ENCODE results near the gene SYT12. TPM values are rescaled to one million over a fixed set of nuclear protein-coding genes. Genes with fewer than 3 reads are reported as not detected.

Gene SYT12
- total RNA-seq, 2 donors from 2014 or later = 0.78 TPM; not detected in 1

DNA sequence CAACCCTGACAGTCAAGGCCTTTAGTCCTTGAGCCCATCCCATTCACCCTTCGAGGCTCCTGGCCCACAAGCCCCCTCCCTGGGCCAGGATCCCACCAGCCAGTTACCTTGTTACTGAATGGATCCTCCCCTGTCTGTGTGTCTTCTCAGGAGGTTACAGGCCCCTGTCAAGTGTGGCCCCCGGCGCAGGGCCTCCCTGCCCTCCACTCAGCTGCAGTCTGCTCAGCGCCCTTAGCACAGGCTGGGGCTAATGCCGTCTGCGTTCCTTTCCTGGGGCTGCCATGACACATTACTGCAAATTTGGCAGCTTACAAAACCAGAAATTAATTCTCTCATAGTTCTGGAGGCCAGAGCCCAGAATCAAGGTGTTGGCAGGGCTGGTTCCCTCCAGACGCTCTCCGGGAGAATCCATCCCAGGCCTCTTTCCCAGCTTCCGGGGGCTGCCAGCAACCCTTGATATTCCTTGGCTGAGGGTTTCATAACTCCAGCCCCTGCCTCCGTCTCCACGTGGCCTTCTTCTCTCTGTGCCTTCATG is 9.4 kb upstream of the SYT12 start:
- 82% methylated on average over 11 of the region's 11 CpGs for WGBS, 2 donors
- intact Hi-C loops (cut with DNase I) = no loop called here
- no peak for TF ChIP-seq POLR2A (IDR thresholded peaks at IDR 0.05)
- TF ChIP-seq, protein P1, sequence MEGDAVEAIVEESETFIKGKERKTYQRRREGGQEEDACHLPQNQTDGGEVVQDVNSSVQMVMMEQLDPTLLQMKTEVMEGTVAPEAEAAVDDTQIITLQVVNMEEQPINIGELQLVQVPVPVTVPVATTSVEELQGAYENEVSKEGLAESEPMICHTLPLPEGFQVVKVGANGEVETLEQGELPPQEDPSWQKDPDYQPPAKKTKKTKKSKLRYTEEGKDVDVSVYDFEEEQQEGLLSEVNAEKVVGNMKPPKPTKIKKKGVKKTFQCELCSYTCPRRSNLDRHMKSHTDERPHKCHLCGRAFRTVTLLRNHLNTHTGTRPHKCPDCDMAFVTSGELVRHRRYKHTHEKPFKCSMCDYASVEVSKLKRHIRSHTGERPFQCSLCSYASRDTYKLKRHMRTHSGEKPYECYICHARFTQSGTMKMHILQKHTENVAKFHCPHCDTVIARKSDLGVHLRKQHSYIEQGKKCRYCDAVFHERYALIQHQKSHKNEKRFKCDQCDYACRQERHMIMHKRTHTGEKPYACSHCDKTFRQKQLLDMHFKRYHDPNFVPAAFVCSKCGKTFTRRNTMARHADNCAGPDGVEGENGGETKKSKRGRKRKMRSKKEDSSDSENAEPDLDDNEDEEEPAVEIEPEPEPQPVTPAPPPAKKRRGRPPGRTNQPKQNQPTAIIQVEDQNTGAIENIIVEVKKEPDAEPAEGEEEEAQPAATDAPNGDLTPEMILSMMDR (IDR thresholded peaks at IDR 0.05) = no peak

GRCh38 chr11:67014343-67014742 is 8.6 kb upstream of the SYT12 start:
- intact Hi-C loops (cut with DNase I) = no loop called here
- Histone ChIP-seq H3K4me3 (no peak overlapping the region), H3K4me1 (no peaks in the 10 kb centered on the region), H3K9me3 (no peaks in the 10 kb centered on the region), H3K27ac (no peak overlapping the region), H3K36me3 (replicated peaks in 1 of 2; ENCODE audit: insufficient read depth in 1 of 2, low read depth in 2 of 2) (no peaks in the 10 kb centered on the region), H3K27me3 (no peaks in the 10 kb centered on the region)
- TF ChIP-seq, protein P1 (IDR thresholded peaks at IDR 0.05) = no peak
- no peak for TF ChIP-seq POLR2A (IDR thresholded peaks at IDR 0.05)
- ATAC-seq (no peak), DNase-seq (no peak)
- WGBS, 2 donors = 82 to 91% methylated on average over 5 to 7 of the region's 7 CpGs

More for the DNA sequence above, 9.4 kb upstream of the SYT12 start:
- no peak for DNase-seq
- ATAC-seq = no peak
- Histone ChIP-seq H3K4me3 (no peak overlapping the region), H3K4me1 (no peaks in the 10 kb centered on the region), H3K36me3 (replicated peaks in 1 of 2; ENCODE audit: insufficient read depth in 1 of 2, low read depth in 2 of 2) (no peaks in the 10 kb centered on the region), H3K27ac (no peak overlapping the region), H3K9me3 (no peaks in the 10 kb centered on the region), H3K27me3 (no peaks in the 10 kb centered on the region)

- Histone ChIP-seq H3K4me3 (no peak overlapping the region), H3K9me3 (no peaks in the 10 kb centered on the region), H3K27ac (no peak overlapping the region), H3K4me1 (no peaks in the 10 kb centered on the region), H3K27me3 (no peaks in the 10 kb centered on the region), H3K36me3 (replicated peaks in 1 of 2; ENCODE audit: insufficient read depth in 1 of 2, low read depth in 2 of 2) (no peaks in the 10 kb centered on the region)
- DNase-seq (no peak), ATAC-seq (no peak)
- TF ChIP-seq, protein P1 (IDR thresholded peaks at IDR 0.05) = no peak
- TF ChIP-seq POLR2A (IDR thresholded peaks at IDR 0.05) = no peak
- intact Hi-C loops (cut with DNase I) = no loop called here
- WGBS, 2 donors = 83 to 87% methylated on average over 8 of the region's 8 CpGs
These were observed 7.9 kb upstream of the SYT12 start for GRCh38 chr11:67015048-67015447.

DNA sequence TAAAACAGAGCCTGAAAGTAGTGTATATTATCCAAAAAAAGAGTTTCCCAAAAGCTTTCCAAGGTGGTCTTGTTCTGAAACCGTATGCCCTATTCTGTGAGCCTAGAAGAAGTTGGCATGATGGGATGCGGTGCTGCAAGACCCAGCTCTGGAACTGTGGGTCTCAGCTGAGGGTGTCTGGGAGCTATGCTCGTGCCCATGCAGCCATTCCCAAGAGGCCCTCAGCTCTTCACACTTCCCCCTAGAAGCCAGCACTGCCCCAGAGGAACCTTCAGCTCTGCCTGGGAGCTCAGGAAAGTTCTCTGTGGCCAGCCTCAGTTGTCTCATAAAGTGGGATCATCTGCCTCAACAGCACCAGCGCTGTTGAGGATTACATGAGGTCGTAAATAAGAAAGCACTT is 6.4 kb upstream of the SYT12 start:
- DNase-seq = no peak
- intact Hi-C loops (cut with DNase I) = no loop called here
- H3K27me3 ChIP-seq = no peaks in the 10 kb centered on the region
- no peaks in the 10 kb centered on the region for H3K9me3 ChIP-seq
- no peak overlapping the region for H3K27ac ChIP-seq
- 82 to 84% methylated on average over 3 to 5 of the region's 5 CpGs for WGBS, 2 donors
- H3K4me1 ChIP-seq = no peaks in the 10 kb centered on the region
- no peak overlapping the region for H3K4me3 ChIP-seq
- TF ChIP-seq POLR2A (IDR thresholded peaks at IDR 0.05) = no peak
- ATAC-seq = no peak
- no peaks in the 10 kb centered on the region for H3K36me3 ChIP-seq (replicated peaks in 1 of 2; ENCODE audit: insufficient read depth in 1 of 2, low read depth in 2 of 2)

GRCh38 chr11:67020949-67021348 is 2.0 kb upstream of the SYT12 start:
- Histone ChIP-seq H3K4me3 (no peak overlapping the region), H3K36me3 (replicated peaks in 1 of 2; ENCODE audit: insufficient read depth in 1 of 2, low read depth in 2 of 2) (no peaks in the 10 kb centered on the region), H3K4me1 (peaks cover 18% of the 10 kb centered on the region), H3K27ac (no peak overlapping the region), H3K9me3 (no peaks in the 10 kb centered on the region), H3K27me3 (no peaks in the 10 kb centered on the region)
- ATAC-seq (no peak), DNase-seq (no peak)
- TF ChIP-seq POLR2A (IDR thresholded peaks at IDR 0.05) = no peak
- TF ChIP-seq, protein P1 (IDR thresholded peaks at IDR 0.05) = no peak
- intact Hi-C loops (cut with DNase I) = no loop called here
- 85 to 88% methylated on average over 6 of the region's 6 CpGs for WGBS, 2 donors

Measured in body of pancreas (tissue), 4 donors.